HG03439 (cell line): ENCODE measurements around the gene TOE1.
"Not testable (repeated sequence)": the region's sequence is repeated elsewhere in the genome, so short reads cannot be mapped to it uniquely, and the experiment has no call there.

Source experiments
- ATAC-seq: cut with Tn5 transposase; IDR thresholded peaks from one replicate; pipeline ENCODE4 v1.9.1; 2021; ENCODE audit warnings: mild to moderate bottlenecking, moderate library complexity; ENCODE audit not compliant: unreplicated experiment

TOE1 gene

DNA sequence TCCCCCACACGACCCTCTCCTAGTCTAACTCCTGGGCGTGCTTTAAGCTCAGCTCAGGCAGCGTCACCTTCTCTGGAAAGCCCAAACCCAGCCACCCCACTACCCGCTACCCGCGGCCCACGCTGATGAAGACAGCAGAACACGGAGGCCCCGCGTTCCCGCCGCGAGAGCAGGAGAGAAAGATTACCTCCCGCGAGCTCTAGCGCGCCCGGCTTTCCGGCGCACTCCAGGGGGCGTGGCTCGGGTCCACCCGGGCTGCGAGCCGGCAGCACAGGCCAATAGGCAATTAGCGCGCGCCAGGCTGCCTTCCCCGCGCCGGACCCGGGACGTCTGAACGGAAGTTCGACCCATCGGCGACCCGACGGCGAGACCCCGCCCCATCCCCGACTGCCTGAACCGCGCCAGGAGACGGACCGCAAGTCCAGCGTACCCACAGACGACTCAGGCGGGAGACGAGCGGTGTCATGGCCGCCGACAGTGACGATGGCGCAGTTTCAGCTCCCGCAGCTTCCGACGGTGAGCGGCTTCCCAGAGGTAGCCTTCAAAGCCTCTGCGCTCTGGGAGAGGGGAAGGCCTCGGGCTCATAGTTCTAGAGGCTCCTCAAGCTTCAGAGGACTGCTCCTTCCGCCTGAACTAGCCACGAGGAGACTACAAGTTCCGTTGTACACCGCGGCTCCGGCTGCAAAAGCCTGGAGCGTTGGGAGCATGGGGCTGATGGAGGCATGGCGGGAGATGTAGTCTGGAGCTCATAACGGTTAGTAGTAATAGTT is at the start of gene TOE1, which contains the start of gene MUTYH:
TSS of gene TOE1 (plus strand) at position 382 of the 770 bp plus-strand sequence. CDS start at position 465, 83 bp downstream.
TSS of gene MUTYH (minus strand) at position 652 of the 770 bp plus-strand sequence. CDS start 5,935 bp downstream, outside the sequence.
- peak; percentile 75 for ATAC-seq

DNA sequence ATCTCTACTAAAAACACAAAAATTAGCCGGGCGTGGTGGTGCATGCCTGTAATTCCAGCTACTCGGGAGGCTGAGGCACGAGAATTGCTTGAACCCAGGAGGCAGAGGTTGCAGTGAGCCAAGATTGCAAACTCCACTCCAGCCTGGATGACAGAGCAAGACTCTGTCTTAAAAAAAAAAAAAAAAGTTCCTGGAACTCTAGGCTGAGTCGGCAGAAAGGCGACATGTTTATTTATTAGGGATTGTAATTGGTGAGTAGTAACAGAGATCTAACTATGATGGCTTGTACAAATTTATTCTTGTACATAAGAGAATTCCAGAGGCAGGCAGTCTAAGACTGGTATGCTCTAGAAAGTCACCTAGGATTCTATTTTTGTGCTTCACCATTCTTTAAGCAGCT is 49.0 kb upstream of the TOE1 start:
- ATAC-seq = not testable (repeated sequence)

- ATAC-seq = no peak
Observed at GRCh38 chr1:45291716-45292115, 48.3 kb upstream of the TOE1 start.

- no peak for ATAC-seq
Observed at GRCh38 chr1:45297666-45298356, 42.2 kb upstream of the TOE1 start.

- no peak for ATAC-seq
Observed at GRCh38 chr1:45299296-45299695, 40.7 kb upstream of the TOE1 start.

GRCh38 chr1:45299981-45300668 is 39.8 kb upstream of the TOE1 start:
- no peak for ATAC-seq

DNA sequence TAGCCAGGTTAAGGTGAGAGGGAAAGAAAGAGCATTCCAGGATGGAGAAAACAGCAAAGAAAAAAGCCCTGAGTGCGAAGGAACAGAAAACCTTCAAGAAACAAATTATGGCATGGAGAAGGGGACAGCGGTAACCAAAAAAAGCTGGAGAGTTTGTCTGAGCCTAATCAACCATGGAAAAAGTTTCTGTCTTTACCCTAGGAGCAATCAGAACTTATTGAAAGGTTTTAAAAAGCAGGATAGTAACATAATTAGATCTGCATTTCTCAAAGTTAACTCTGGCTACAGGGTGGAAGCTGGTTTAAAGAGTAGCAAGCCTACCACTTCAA is 39.3 kb upstream of the TOE1 start:
- ATAC-seq = no peak

- ATAC-seq = no peak
Observed at GRCh38 chr1:45302505-45303150, 37.3 kb upstream of the TOE1 start.

- peak; percentile 67 for ATAC-seq
Observed at GRCh38 chr1:45303520-45304310, 36.3 kb upstream of the TOE1 start.

DNA sequence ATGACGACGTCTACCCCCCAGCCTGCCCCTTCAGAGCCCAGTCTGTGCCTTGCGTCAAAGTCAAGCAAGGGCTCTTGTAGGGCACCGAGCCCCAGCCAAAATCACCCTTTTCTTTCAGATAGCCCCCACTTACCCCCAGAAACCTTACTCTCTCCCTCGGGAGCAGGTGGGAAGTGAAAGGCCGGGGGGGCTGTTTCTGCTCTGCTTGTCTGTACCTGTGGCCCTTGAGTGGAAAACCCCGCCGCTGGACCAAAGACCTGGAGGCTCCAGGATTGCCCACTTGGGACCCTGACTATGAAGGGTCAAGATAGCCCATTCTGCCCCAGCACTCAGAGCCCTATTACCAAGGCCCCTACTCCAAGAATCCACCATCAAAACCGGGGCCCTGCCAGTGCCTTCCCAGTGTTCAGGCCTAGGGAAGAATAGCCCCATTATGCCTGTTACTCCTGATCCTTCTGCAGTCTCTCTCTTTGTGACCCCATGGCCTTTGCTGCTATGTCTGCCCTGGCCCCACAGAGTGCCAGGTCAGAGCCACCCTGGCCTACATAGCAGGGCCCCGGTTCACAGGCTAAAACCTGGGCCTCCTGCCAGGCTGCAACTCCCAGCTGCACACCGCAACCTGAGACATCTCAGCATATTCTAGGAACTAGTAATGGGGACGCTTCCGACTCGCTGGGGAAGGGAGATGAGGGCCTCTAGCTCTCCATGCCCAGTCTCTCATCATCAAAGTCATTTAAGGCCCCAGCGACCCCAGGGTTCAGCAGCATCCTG is 35.5 kb upstream of the TOE1 start:
- ATAC-seq = peak; percentile 7

- ATAC-seq = no peak
Observed at GRCh38 chr1:45305231-45305630, 34.7 kb upstream of the TOE1 start.

- no peak for ATAC-seq
Observed at GRCh38 chr1:45306319-45306718, 33.7 kb upstream of the TOE1 start.

DNA sequence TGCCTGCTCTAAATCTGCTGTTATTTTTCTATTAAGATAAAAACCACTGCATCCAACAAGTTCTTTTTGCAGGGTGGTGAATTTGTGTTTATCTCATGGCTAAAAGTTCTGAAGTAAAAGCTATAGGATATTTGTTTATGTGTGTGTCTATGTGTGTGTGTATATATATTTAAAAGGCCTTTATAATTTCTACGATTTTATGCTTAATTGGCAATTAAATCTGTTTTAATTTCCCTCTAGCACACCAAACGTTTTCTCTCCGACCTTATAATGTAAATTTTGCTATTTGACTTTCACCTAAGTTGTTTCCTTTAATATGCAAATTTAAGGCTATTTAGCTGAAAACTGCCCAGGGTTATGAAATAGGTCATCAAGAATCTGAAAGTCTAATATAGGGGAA is 33.1 kb upstream of the TOE1 start:
- no peak for ATAC-seq

DNA sequence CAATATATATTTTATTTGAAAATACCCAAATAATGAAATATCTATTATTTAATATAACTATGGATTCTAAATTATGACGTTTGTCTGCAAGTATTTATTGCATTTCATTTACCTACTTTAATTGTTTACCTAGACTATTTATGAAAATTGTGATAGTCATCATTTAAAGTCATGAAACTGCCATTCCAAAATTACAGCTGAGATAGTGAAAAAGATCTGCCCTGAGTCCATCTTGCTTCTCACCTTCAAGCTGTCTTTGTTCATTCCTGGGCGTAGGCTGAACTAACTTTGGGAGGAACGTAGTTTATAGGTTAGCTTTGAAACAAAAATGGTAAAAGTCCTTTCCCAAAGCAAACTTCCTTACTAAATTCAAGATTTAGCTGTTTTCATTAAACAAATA is 25.7 kb upstream of the TOE1 start:
- ATAC-seq = no peak

DNA sequence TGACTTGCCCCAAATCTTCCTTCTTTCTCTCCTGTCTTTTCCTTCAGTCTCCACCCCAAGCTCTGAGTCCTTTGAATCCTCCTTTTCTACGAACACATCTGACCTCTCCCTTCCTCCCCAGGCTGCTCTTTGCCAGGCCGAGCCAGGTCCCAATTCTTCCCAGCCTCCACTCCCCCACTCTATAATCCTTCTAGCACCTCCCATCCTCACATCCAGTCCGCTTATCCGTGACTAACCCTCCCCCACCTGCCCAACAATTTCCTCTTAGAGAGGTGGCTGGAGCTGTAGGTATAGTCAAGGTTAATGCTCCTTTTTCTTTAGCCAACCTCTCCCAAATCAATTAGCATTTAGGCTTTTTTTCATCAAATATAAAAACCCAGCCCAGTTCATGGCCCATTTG is 22.8 kb upstream of the TOE1 start:
- no peak for ATAC-seq

- no peak for ATAC-seq
Observed at GRCh38 chr1:45319761-45320160, 20.2 kb upstream of the TOE1 start.

DNA sequence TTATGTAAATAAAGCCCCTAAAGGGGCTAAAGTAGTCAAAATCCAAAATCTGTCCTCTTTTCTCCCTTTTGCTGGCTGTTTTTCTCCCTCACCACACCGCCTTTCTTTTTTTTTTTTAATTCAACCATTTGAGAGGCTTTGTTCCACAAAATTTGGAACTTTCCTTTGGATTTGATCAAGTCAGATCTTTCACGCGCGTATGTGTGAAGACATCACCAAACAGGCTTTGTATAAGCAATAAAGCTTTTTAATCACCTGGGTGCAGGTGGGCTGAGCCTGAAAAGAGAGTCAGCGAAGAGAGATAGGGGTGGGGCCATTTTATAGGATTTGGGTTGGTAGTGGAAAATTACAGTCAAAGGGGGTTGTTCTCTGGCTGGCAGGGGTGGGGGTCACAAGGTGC is 18.5 kb upstream of the TOE1 start:
- ATAC-seq = no peak

- no peak for ATAC-seq
Observed at GRCh38 chr1:45322486-45323040, 17.4 kb upstream of the TOE1 start.

GRCh38 chr1:45325851-45326506 is 14.0 kb upstream of the TOE1 start:
- ATAC-seq = no peak
